Activated naive CD4-positive, alpha-beta T cell treated with anti-CD3 and anti-CD28 coated beads for 36 hours (primary cell): ENCODE measurements around the gene ANKRD2. TPM values are rescaled to one million over a fixed set of nuclear protein-coding genes. Genes with fewer than 3 reads are reported as not detected.

ENCODE experiments used
- CTCF ChIA-PET: fragments of 350-600 bp; sonication (Branson Sonifier 250); formaldehyde crosslinking; loops from one replicate; lab custom pipeline; 2021; ENCODE audit warnings: antibody characterized with exemption; lab: Charles Lee
- DNase-seq: peaks from one replicate; pipeline ENCODE4 v3.0.0-alpha.2; 2020
- H3K27ac Mint-ChIP-seq: one replicate; pipeline ENCODE4 v1.8.0; 2021; ENCODE audit warnings: mild to moderate bottlenecking, mixed read lengths
- H3K27me3 Mint-ChIP-seq: one replicate; pipeline ENCODE4 v1.8.0; 2021; ENCODE audit warnings: low read depth, mixed read lengths
- H3K36me3 Mint-ChIP-seq: one replicate; pipeline ENCODE4 v1.8.0; 2021; ENCODE audit warnings: low read depth, mixed read lengths
- H3K4me1 Mint-ChIP-seq: one replicate; pipeline ENCODE4 v1.8.0; 2021; ENCODE audit warnings: low read depth, mixed read lengths
- H3K4me3 Mint-ChIP-seq: one replicate; pipeline ENCODE4 v1.8.0; 2021; ENCODE audit warnings: mild to moderate bottlenecking, moderate library complexity, mixed read lengths
- H3K9me3 Mint-ChIP-seq: one replicate; pipeline ENCODE4 v1.8.0; 2021; ENCODE audit warnings: mixed read lengths
- intact Hi-C: fragments of 100-400 bp; cut with micrococcal nuclease; formaldehyde crosslinking; loops from one replicate; pipeline ENCODE4 v1.15.1; 2023
- total RNA-seq, 2 experiments: library from RNA; stranded (reverse); gene quantifications; one replicate each; pipeline ENCODE4 v1.2.3, GENCODE V29; 2021

Gene ANKRD2
- total RNA-seq, 2 experiments from 2014 or later = 0.26 TPM; not detected in 1

DNA sequence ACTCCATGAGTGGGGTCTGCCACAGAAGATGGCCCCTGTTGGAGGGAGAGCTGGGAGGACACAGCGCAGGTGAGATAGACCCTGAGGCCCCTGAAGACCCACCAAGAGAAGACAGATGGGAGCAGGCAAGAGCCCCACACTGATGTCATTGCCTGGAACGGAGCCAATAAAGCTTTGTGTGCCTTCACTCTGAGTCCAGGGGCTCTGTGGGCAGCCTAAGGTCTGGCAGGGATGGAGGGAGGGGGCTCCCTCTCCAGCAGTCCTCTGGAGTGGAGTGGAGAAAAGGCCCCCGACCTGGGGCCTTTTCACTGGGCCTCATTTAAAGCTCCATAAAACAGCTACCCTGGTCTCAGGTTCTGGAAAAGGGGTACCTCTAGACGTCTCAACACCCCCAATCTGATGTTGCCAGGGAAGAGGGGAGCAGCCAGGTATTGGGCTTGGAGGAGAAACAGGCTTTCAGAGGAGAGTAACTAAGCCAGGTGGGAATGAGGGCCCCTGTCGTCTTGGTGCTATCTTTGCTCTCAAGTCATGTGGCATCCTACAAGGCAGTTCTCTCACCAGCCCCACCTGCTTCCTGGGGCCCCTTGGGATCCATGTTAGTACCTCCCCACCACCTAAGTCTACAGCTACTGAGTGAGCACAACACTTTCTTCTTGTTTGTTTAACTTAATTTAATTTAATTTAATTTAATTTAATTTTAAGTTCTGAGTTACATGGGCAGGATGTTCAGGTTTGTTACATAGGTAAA is 18.3 kb downstream of the ANKRD2 start:
- intact Hi-C loops = no loop called here
- Mint-ChIP-seq H3K9me3 (no peaks in the 10 kb centered on the region), H3K36me3 (no peaks in the 10 kb centered on the region), H3K4me1 (no peaks in the 10 kb centered on the region), H3K4me3 (no peak overlapping the region), H3K27me3 (no peaks in the 10 kb centered on the region), H3K27ac (no peak overlapping the region)
- CTCF ChIA-PET = interaction anchor here (0.6 to 0.8 kb wide), 4 partner anchors 23 to 351 kb away, joined by 3 to 6 read pairs (median 3); no protein-coding TSS in a partner anchor
- no peak for DNase-seq

DNA sequence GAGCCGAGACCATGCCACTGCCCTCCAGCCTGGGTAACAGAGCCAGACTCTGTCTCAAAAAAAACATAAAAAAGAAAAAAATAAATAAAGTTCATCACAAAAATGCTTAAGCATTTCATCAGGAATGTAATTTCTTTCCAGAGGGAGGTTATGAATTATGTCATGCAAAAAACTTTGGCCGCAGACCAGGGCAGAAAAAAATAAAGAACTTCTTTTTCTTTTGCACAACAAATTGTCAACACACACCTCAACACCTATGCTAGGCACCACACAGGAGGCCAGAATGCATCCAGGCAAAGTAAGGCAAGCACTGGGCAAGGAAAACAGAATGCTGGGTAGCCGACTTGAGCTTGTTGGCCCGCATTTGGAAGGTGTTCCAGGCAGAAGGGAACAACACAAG is 20.8 kb downstream of the ANKRD2 start:
- no peak for DNase-seq
- intact Hi-C loops = no loop called here
- Mint-ChIP-seq H3K4me1 (no peaks in the 10 kb centered on the region), H3K36me3 (no peaks in the 10 kb centered on the region), H3K27ac (no peak overlapping the region), H3K4me3 (no peak overlapping the region), H3K27me3 (no peaks in the 10 kb centered on the region), H3K9me3 (no peaks in the 10 kb centered on the region)
- CTCF ChIA-PET = no interaction called here

DNA sequence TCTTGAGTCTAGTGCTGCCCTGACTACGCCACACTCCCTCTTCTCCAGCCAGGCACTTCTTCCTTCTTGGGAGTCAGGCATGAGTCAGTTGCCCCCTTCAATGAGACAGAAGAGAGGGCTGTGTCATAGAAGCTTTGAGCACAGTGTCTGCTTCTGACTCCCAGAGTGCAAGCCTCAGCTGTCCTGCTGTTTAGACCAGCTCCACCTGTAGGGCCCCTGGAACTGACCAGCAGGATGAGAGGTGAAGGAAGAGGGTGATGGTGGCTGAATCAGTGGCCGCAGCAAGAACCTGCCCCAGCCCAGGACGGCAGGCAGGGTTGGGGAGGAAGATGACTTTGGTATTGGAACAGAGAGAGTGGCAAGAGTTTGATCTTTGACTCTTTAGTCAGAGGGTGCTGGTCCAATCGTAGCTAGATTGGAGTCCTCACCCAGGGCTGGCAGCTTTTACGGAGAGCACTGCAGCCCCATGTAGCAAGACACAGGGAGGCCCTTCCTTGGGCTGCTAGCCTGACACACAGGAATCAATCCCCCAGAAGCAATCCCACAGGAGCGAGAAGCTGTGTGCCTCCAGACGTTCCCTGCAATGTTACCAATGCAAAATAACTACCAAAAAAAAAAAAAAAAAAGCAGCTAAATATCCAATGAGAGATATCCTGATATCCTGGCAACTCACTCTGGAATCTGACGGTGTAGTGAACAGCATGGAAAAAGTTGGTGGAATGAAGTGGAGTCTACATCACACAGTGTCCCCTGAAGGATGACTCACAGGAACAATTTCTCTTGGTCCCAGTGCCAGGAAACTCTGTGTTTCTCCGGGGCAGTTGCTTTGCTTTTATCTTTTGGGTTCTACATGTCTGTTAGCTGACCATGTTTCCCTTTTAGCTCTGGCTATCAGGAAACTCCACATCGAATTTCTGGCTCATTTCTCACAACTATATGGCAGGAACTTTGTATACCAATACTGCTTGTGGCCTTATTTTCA is 23.8 kb downstream of the ANKRD2 start:
- DNase-seq = no peak
- intact Hi-C loops = no loop called here
- H3K27ac Mint-ChIP-seq = no peak overlapping the region
- no peaks in the 10 kb centered on the region for H3K9me3 Mint-ChIP-seq
- H3K4me1 Mint-ChIP-seq = no peaks in the 10 kb centered on the region
- CTCF ChIA-PET = interaction anchor here (0.6 to 1.3 kb wide), 4 partner anchors 15 to 148 kb away, joined by 3 read pairs; no protein-coding TSS in a partner anchor
- H3K27me3 Mint-ChIP-seq = no peaks in the 10 kb centered on the region
- H3K4me3 Mint-ChIP-seq = no peak overlapping the region
- no peaks in the 10 kb centered on the region for H3K36me3 Mint-ChIP-seq

DNA sequence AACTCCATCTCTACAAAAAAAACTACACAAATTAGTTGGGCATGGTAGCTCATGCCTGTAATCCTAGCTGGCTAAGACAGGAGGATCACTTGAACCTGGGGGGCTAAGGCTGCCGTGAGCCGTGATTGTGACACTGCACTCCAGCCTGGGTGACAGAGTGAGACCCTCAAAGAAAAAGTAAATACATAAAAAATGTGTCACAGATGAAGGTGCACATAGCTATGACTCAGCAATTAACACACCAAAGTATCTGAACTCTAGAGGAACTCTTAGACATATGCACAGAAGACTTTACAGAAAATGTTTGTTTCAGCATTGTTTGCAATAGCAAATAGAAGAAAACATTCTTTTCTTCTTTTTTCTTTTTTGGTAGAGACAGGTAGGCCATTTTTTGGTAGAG is 25.2 kb downstream of the ANKRD2 start:
- no peaks in the 10 kb centered on the region for H3K36me3 Mint-ChIP-seq
- H3K9me3 Mint-ChIP-seq = no peaks in the 10 kb centered on the region
- H3K4me3 Mint-ChIP-seq = no peak overlapping the region
- no peaks in the 10 kb centered on the region for H3K27me3 Mint-ChIP-seq
- CTCF ChIA-PET = interaction anchor here (1.2 to 1.4 kb wide), 2 partner anchors 26 to 182 kb away, joined by 3 to 4 read pairs; no protein-coding TSS in a partner anchor
- intact Hi-C loops = no loop called here
- H3K4me1 Mint-ChIP-seq = no peaks in the 10 kb centered on the region
- no peak overlapping the region for H3K27ac Mint-ChIP-seq
- no peak for DNase-seq

DNA sequence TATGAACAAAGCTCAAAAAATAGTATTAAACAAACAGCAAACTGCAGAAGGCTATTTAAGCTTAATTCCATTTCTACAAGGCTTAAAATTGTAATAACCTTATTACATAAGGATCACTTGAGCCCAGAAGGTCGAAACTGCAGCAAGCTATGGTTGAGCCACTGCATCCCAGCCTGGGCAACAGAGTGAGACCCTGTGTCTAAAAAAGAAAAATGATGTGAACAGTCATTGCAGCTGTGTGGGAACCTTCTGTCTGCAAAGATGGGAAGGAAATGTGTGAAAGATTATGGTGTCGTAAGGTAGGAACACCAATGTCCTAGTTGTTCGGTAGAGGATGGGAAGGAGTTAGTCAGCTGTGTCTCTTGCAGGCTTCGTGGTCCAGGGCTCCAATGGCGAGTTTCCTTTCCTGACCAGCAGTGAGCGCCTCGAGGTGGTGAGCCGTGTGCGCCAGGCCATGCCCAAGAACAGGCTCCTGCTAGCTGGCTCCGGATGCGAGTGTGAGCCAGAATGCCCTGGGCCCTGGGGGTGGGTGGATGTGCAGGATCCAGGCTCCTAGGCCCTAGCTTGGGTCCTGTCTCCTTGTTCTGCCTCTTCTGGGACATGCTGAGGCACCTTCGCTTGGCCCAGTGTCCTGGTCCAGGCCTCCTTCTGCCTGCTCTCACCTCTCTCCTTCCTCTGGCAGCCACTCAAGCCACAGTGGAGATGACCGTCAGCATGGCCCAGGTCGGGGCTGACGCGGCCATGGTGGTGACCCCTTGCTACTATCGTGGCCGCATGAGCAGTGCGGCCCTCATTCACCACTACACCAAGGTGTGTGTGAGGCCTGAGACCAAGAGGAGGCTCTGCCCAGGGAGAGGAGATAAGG is 26.1 kb downstream of the ANKRD2 start:
- Mint-ChIP-seq H3K4me3 (no peak overlapping the region), H3K4me1 (no peaks in the 10 kb centered on the region), H3K27me3 (no peaks in the 10 kb centered on the region), H3K27ac (no peak overlapping the region), H3K36me3 (no peaks in the 10 kb centered on the region), H3K9me3 (no peaks in the 10 kb centered on the region)
- intact Hi-C loops = no loop called here
- CTCF ChIA-PET = interaction anchor here (0.6 to 1.4 kb wide), 4 partner anchors 27 to 320 kb away, joined by 3 to 6 read pairs (median 4); no protein-coding TSS in a partner anchor
- DNase-seq = no peak

DNA sequence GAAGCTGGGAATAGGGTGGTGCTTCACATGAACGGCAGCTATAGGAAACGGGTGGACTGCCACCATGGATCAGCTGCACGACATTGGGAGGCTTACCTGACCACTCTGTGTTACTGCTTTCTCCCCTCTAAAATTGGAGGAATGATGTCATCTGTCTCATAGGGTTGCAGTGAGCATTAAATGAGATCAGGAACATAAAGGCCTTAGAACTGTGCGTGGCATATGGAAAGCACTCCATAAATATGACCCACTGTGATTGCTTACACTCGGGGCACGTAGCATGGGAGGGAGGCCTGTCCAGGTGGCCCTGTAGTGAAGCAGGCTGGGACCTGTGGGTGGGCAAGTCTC is 26.7 kb downstream of the ANKRD2 start:
- no peaks in the 10 kb centered on the region for H3K9me3 Mint-ChIP-seq
- no peaks in the 10 kb centered on the region for H3K36me3 Mint-ChIP-seq
- no peak overlapping the region for H3K4me3 Mint-ChIP-seq
- CTCF ChIA-PET = interaction anchor here (0.6 kb wide), 1 partner anchor 320 kb away, joined by 6 read pairs; no protein-coding TSS in a partner anchor
- H3K27me3 Mint-ChIP-seq = no peaks in the 10 kb centered on the region
- H3K4me1 Mint-ChIP-seq = no peaks in the 10 kb centered on the region
- H3K27ac Mint-ChIP-seq = no peak overlapping the region
- DNase-seq = no peak
- intact Hi-C loops = no loop called here

DNA sequence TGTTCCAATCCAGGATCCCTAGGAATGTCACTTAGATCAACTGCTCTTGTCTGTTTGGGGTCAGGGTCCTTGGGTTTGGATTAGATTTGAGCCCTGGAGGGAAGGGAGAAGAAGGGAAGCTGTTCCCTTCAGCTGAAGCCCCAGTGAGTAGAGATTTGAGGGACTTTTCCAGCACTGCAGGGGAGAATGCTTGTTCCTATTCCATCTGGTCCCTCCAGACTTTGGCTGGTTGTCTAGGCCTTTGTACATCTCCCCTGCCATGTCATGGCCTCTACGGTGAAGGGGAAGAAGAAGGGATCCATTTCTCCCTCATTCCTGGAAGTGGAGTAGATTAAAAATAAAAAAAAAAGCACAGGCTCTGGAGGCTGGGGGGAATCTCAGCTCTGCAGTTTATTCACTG is 28.0 kb downstream of the ANKRD2 start:
- H3K4me1 Mint-ChIP-seq = no peaks in the 10 kb centered on the region
- no peak overlapping the region for H3K27ac Mint-ChIP-seq
- intact Hi-C loops = no loop called here
- H3K9me3 Mint-ChIP-seq = no peaks in the 10 kb centered on the region
- DNase-seq = no peak
- no peaks in the 10 kb centered on the region for H3K36me3 Mint-ChIP-seq
- CTCF ChIA-PET = no interaction called here
- no peaks in the 10 kb centered on the region for H3K27me3 Mint-ChIP-seq
- H3K4me3 Mint-ChIP-seq = no peak overlapping the region

DNA sequence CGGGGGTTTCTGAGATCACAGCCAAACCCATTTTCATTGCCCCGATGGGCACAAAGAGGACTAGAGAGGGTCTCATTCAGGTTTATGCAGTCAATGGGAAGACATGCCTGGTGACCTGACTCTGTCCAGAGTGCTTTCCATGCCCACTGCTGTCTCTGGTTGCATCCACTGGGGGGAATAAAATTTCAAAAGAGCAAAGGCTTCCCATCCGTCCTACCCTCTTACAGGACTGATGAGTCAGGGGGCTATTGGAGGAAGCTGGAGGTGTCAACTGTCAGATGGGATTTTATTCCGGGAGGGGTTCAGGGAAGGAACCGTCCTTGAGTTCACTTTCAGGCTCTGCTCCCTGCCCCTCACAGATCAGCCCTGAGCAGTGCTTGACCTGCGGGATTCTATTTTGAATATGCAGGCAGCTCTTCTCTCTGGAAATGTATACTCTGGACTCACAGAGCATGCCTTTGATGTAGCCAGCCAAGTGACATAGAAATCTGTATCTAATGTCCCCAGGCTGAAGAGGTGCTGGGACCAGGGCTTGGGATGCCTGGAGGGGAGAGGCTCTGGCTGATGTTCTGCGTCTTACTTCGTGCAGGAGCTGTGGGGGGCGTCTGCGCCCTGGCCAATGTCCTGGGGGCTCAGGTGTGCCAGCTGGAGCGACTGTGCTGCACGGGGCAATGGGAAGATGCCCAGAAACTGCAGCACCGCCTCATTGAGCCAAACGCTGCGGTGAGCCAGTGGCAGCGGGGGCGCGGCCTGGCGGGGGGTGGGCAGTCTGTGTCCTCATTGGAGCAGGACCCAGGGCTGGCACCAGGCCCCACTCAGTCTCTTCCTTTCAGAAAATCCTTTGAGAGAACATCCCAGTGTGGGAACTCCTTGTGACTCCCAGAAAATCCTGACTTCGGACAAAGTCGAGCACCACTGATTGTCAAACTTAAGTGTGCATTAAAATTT is 29.0 kb downstream of the ANKRD2 start:
- intact Hi-C loops = no loop called here
- Mint-ChIP-seq H3K27ac (no peak overlapping the region), H3K4me1 (no peaks in the 10 kb centered on the region), H3K36me3 (no peaks in the 10 kb centered on the region), H3K9me3 (no peaks in the 10 kb centered on the region), H3K27me3 (no peaks in the 10 kb centered on the region), H3K4me3 (no peak overlapping the region)
- CTCF ChIA-PET = no interaction called here
- DNase-seq = no peak

DNA sequence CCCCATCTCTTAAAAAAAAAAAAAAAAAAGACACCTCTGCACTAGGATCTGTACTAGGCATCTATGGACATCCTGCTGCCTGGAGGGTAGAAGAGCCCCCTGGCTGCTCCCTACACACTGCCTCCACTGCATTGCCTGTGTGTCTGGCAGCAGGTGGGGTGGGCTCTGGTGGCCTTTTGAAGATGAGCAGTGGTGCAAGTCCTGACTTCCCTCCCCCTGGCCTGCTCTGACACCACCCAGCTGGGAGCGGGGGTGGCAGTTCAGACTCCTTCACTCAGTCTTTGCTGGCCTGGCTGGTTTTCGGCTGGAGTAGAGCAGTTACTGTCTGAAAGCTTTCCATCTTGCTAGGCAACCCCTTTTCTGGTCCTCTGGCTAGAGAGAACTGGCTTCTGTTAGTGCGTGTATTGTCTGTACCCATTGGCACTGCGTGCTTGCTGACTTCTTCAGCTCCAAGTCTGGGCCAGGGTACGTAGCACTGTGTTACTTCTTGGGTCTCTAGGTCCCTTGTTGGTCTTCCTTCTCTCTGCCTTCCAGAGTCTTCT is 34.6 kb downstream of the ANKRD2 start:
- Mint-ChIP-seq H3K27ac (no peak overlapping the region), H3K9me3 (no peaks in the 10 kb centered on the region), H3K27me3 (no peaks in the 10 kb centered on the region), H3K4me3 (no peak overlapping the region), H3K4me1 (no peaks in the 10 kb centered on the region), H3K36me3 (no peaks in the 10 kb centered on the region)
- DNase-seq = no peak
- CTCF ChIA-PET = interaction anchor here (0.5 kb wide), 1 partner anchor 72 kb away, joined by 4 read pairs; no protein-coding TSS in a partner anchor
- intact Hi-C loops = no loop called here

DNA sequence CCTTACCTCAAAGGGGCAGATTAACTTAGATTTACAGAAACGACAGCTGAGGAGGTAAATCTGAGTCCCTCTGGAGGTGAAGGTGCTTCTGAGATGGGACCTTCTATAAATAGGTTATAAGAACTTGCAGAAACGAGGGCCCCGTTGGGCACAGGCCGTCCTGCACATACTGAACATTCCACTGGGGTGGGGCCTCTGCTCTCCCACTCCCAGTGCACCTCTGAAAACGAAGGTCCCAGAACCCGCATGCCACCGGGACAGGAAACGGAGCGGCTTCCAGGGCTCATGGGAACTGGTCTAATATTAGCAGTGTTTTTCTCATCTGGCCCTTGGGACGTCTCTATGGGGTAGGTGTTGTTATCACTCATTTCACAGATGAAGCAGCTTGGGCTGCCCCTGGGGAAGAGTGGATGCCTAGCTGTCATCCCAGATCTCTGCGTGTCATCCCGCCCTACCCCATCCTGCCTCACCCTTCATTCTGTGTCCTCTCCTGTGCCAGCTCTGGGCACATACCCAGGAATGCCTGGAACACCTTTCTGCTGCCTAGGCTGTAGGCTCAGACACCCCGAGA is 36.5 kb downstream of the ANKRD2 start:
- Mint-ChIP-seq H3K27me3 (no peaks in the 10 kb centered on the region), H3K9me3 (no peaks in the 10 kb centered on the region), H3K4me1 (no peaks in the 10 kb centered on the region), H3K27ac (no peak overlapping the region), H3K36me3 (no peaks in the 10 kb centered on the region), H3K4me3 (no peak overlapping the region)
- intact Hi-C loops = no loop called here
- CTCF ChIA-PET = interaction anchor here (0.6 to 1.1 kb wide), 5 partner anchors 12 to 841 kb away, joined by 3 to 4 read pairs (median 4); partner anchors contain the start of gene ANKRD2
- DNase-seq = no peak
